Lung (tissue), 12 donors: Measurements from ENCODE around the gene NACA2. TPM values are rescaled to one million over a fixed set of nuclear protein-coding genes. Genes with fewer than 3 reads are reported as not detected.
"Not testable (repeated sequence)": the region's sequence is repeated elsewhere in the genome, so short reads cannot be mapped to it uniquely, and the experiment has no call there.

Experiments used
- ATAC-seq: fragments of 200-7000 bp; cut with Tn5 transposase; one replicate; pipeline ENCODE4 v1.9.1; 2020; ENCODE audit warnings: moderate number of reproducible peaks; ENCODE audit not compliant: insufficient read depth, low FRiP score
- DNase-seq, 3 donors: peaks; one replicate each; pipeline ENCODE4 v3.0.0-alpha.2; 2013 to 2017
- H3K27ac ChIP-seq, 2 donors: one replicate each; pipeline ENCODE4 v1.5.1; 2013; ENCODE audit warnings: mild to moderate bottlenecking in 2 of 2, moderate library complexity in 2 of 2, control low read depth in 1 of 2, inconsistent platforms in 1 of 2, low read depth in 1 of 2, low read length in 1 of 2
- H3K27me3 ChIP-seq, 3 donors: one replicate each; pipeline ENCODE4 v1.5.1; 2013; ENCODE audit warnings: low read length in 2 of 3; ENCODE audit not compliant: control insufficient read depth in 3 of 3, insufficient read depth in 3 of 3
- H3K36me3 ChIP-seq, 4 donors: one replicate each; pipeline ENCODE4 v1.5.1; 2013; ENCODE audit warnings: low read length in 4 of 4, mild to moderate bottlenecking in 1 of 4, moderate library complexity in 1 of 4; ENCODE audit not compliant: control insufficient read depth in 4 of 4, insufficient read depth in 4 of 4
- H3K4me1 ChIP-seq, 5 donors: one replicate each; pipeline ENCODE4 v1.5.1; 2013; ENCODE audit warnings: low read length in 5 of 5, mild to moderate bottlenecking in 2 of 5, moderate library complexity in 1 of 5; ENCODE audit not compliant: control insufficient read depth in 5 of 5, insufficient read depth in 5 of 5
- H3K4me3 ChIP-seq: one replicate; pipeline ENCODE4 v1.5.1; 2013; ENCODE audit warnings: mild to moderate bottlenecking, control low read depth, moderate library complexity
- H3K9ac ChIP-seq, 2 donors: one replicate each; pipeline ENCODE4 v1.5.1; 2013; ENCODE audit warnings: low read length in 2 of 2, control low read depth in 1 of 2; ENCODE audit not compliant: insufficient read depth in 1 of 2
- H3K9me3 ChIP-seq, 4 donors: one replicate each; pipeline ENCODE4 v1.5.1; 2013; ENCODE audit warnings: low read length in 3 of 4, mild to moderate bottlenecking in 1 of 4, moderate library complexity in 1 of 4; ENCODE audit not compliant: control insufficient read depth in 4 of 4, insufficient read depth in 3 of 4
- WGBS, 2 donors: extraction: QIAGEN DNeasy Blood & Tissue Kit; methylation state at CpG; one replicate each; pipeline ENCODE4 v1.1.7; 2013; 5-methylcytosine and 5-hydroxymethylcytosine counted together
- polyA plus RNA-seq, 2 donors: library from polyadenylated mRNA; stranded (reverse); fragments of 200-250 nt; gene quantifications; one replicate each; pipeline ENCODE4 v1.2.1, GENCODE V29; 2013
- total RNA-seq, 2 donors: library from RNA; depleted of rRNA in 1 of 2; stranded (reverse); fragments of >200 nt in 1 of 2; gene quantifications; one replicate each; pipeline ENCODE4 v1.2.1, GENCODE V29; 2014 to 2021
- TF ChIP-seq, protein P1 (sequence below): IDR thresholded peaks from 2 replicates; pipeline ENCODE4 v1.5.1; 2012; ENCODE audit warnings: mild to moderate bottlenecking; ENCODE audit errors: control extremely low read depth, extremely low read depth
- donor health status: control.
- donor health status: control.
- donor health status: Bipolar disorder and iron deficiency.
- donor health status: healthy.
- donor health status: DM: yes; HTN: yes; CAD: no.

NACA2 gene
- total and polyA plus RNA-seq, 4 donors, result 0.07 TPM; not detected in 3

DNA sequence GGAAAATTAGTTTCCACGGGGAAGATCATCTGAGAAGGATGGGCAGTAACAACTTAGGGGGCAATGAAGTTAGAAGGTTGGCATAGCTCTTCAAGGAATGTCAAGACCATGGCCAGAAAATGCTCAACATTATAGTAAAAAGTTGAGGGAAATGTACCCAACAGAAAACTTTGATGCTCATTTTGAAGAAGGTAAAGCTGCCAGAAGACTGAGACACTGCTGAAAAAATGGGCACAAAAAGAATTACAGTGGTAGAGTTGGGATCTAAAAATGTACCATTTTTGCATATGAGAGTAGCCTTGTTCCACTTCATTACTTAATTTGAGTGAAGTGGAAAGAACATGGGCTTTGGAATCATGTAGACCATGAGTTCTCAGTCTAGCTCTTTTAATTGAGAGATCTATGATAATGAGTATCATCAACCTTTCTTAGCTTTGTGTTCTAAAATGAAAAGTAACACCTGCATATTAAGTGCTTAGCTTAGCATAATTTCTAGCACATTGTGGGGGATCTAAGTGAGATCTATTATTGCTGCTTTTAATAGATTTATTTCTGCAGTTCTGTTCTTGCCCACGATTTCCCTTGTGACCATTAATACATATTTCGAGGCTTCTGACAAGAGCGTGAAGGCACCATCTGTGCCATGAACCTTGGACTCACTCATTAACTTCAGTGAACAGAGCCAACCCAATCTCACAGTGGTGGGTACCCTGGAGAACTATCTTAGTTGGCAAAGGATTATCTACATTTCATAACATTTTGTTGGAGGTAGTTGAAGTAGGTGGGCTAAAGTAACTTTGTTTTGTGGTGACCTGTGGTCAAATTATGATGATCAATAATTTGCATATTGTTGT lies 3.0 kb downstream of the NACA2 start:
- TF ChIP-seq, protein P1, sequence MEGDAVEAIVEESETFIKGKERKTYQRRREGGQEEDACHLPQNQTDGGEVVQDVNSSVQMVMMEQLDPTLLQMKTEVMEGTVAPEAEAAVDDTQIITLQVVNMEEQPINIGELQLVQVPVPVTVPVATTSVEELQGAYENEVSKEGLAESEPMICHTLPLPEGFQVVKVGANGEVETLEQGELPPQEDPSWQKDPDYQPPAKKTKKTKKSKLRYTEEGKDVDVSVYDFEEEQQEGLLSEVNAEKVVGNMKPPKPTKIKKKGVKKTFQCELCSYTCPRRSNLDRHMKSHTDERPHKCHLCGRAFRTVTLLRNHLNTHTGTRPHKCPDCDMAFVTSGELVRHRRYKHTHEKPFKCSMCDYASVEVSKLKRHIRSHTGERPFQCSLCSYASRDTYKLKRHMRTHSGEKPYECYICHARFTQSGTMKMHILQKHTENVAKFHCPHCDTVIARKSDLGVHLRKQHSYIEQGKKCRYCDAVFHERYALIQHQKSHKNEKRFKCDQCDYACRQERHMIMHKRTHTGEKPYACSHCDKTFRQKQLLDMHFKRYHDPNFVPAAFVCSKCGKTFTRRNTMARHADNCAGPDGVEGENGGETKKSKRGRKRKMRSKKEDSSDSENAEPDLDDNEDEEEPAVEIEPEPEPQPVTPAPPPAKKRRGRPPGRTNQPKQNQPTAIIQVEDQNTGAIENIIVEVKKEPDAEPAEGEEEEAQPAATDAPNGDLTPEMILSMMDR, result no peak

DNA sequence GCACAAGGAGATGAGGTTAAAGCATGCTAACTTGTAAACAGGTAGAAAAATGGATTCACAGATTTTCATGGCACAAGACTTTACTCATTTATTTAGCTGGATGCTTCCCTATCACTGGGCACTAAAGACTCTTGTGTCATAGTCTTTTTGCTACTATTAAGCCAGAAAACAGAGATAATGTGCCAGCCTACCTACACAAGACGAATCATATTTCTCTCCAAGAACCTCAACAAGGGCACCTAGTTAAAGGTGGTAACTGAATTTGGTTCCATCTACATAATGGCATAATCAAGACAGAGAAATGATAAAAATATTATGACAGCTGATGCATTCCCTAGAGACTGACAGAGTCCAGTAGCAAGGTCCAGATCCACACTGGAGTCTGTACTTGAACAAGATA lies 3.8 kb downstream of the NACA2 start:
- H3K9ac ChIP-seq, result no peak overlapping the region
- ATAC-seq (no peak), DNase-seq (no peak)
- TF ChIP-seq, protein P1, result no peak
- H3K27me3 ChIP-seq, result no peaks in the 10 kb centered on the region
- H3K9me3 ChIP-seq, result no peaks in the 10 kb centered on the region
- WGBS, 2 donors, result 93 to 95% methylated on average over 1 of the region's 1 CpG
- no peak overlapping the region for H3K27ac ChIP-seq
- H3K4me3 ChIP-seq, result no peak overlapping the region
- H3K36me3 ChIP-seq, result no peaks in the 10 kb centered on the region
- no peaks in the 10 kb centered on the region for H3K4me1 ChIP-seq

More for the DNA sequence above, 3.0 kb downstream of the NACA2 start:
- H3K4me3 ChIP-seq, result no peak overlapping the region
- no peak overlapping the region for H3K27ac ChIP-seq
- H3K36me3 ChIP-seq, result no peaks in the 10 kb centered on the region
- no peak for ATAC-seq
- no peaks in the 10 kb centered on the region for H3K27me3 ChIP-seq
- no peaks in the 10 kb centered on the region for H3K4me1 ChIP-seq
- H3K9ac ChIP-seq, result no peak overlapping the region
- 89 to 91% methylated on average over 4 of the region's 4 CpGs for WGBS, 2 donors
- H3K9me3 ChIP-seq, result no peaks in the 10 kb centered on the region
- no peak for DNase-seq

- not testable (repeated sequence) for H3K27ac ChIP-seq, H3K4me3 ChIP-seq, H3K4me1 ChIP-seq, DNase-seq, H3K36me3 ChIP-seq, H3K9ac ChIP-seq, H3K27me3 ChIP-seq, H3K9me3 ChIP-seq, ATAC-seq
- 70 to 81% methylated on average over 3 of the region's 3 CpGs for WGBS, 2 donors
Measured at GRCh38 chr17:61586622-61587021, 4.4 kb downstream of the NACA2 start.

DNA sequence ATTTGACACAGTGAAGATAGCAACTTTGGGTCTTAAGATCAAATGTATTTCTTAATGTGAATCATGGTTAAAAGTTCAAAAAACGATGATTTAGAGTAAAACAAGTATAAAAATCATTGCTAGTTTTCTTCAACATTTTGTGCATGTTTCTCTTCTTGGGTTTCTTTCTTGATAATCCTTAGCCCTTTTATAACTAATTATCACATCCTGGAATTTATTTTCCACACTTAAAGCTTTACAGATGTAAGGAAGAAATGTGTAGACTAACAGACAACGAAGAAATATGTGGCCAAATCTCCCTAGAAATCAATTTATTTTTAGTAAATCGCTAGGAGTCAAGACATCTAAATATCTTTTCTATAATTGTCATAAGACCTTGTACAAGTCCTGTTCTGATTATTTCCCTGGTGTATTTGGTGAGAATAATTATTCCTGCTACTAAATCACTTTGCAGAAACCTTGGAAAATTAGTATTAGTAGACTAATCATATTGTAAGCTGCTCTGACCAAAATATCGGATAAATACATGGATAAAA lies 4.9 kb downstream of the NACA2 start:
- no peak overlapping the region for H3K9ac ChIP-seq
- 95 to 96% methylated on average over 4 of the region's 4 CpGs for WGBS, 2 donors
- no peak overlapping the region for H3K27ac ChIP-seq
- TF ChIP-seq, protein P1, result no peak
- no peak for ATAC-seq
- no peaks in the 10 kb centered on the region for H3K36me3 ChIP-seq
- H3K4me1 ChIP-seq, result peaks cover 0 to 3% (median 0%) of the 10 kb centered on the region in 5 donors
- no peak for DNase-seq
- H3K4me3 ChIP-seq, result no peak overlapping the region
- no peaks in the 10 kb centered on the region for H3K9me3 ChIP-seq
- no peaks in the 10 kb centered on the region for H3K27me3 ChIP-seq
